Measurements from ENCODE around the gene NDUFAF8. TPM values are rescaled to one million over a fixed set of nuclear protein-coding genes. Genes with fewer than 3 reads are reported as not detected.

The NDUFAF8 gene
- total RNA-seq, 3 donors from 2014 or later: 24.5 to 31.6 (median 31.2) TPM

DNA sequence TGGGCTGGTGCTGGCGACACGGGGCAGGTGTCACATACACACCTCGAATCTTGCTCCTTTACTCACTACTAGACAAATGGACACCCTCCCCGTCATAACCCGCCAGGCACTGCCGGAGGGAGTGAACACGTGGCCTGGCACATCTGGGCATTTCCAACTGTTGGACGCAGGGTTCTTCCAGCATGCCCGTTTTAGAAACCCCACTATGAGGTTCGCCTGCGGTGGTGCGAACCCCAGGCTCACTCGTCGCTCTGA, 9.5 kb upstream of the NDUFAF8 start:
- TF ChIP-seq, protein P1, sequence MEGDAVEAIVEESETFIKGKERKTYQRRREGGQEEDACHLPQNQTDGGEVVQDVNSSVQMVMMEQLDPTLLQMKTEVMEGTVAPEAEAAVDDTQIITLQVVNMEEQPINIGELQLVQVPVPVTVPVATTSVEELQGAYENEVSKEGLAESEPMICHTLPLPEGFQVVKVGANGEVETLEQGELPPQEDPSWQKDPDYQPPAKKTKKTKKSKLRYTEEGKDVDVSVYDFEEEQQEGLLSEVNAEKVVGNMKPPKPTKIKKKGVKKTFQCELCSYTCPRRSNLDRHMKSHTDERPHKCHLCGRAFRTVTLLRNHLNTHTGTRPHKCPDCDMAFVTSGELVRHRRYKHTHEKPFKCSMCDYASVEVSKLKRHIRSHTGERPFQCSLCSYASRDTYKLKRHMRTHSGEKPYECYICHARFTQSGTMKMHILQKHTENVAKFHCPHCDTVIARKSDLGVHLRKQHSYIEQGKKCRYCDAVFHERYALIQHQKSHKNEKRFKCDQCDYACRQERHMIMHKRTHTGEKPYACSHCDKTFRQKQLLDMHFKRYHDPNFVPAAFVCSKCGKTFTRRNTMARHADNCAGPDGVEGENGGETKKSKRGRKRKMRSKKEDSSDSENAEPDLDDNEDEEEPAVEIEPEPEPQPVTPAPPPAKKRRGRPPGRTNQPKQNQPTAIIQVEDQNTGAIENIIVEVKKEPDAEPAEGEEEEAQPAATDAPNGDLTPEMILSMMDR (IDR thresholded peaks at IDR 0.05): no peak
- intact Hi-C loops (cut with DNase I, micrococcal nuclease): no loop called here
- no peaks in the 10 kb centered on the region for H3K9me3 ChIP-seq
- ATAC-seq (no peak), DNase-seq (no peak)
- peaks cover 2% of the 10 kb centered on the region for H3K36me3 ChIP-seq (ENCODE audit: low read depth)
- no peak overlapping the region for H3K4me3 ChIP-seq
- no peaks in the 10 kb centered on the region for H3K4me1 ChIP-seq (ENCODE audit: low read depth)

DNA sequence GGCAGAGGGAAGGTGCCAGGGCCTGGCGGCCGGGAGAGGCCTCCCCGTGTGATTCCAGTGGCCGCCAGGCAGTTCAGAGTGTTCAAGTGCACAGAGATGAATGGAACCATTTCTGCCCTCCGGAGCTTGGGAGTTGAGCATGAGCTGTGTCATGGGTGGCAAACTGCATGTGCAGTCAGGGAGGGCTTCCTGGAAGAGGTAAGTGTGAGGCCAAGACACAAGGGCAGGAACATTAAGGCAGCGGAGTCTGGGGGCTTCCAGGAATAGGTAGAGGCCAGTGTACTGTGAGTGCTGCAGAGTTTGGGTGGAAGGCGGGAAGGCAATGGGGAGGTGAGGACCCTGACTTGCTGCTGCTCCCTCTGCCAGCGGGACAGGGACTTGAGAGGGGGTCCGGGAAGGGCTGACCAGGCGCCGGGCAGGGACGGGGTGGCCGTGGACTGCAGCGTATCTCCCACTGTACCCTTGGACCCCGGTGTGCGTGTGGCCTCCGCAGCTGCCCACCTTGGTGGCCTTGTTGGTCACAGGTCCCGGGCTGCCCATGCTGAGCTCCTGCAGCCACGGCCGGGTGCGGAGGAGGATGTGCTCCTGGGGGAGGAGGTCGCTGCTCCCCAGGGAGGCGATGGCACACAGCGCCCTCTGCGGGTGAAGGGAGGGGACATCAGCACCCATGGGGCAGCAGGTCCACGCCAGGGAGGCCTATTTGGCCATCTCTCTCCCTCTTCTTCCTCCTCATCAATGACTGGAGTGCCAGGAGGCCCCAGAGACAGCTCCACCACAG, 8.9 kb upstream of the NDUFAF8 start:
- peaks cover 2% of the 10 kb centered on the region for H3K36me3 ChIP-seq (ENCODE audit: low read depth)
- ATAC-seq: peak; percentile 48
- DNase-seq: peak in 1 of 3 donors; percentile 48
- no peaks in the 10 kb centered on the region for H3K4me1 ChIP-seq (ENCODE audit: low read depth)
- intact Hi-C loops (cut with DNase I, micrococcal nuclease): no loop called here
- TF ChIP-seq, protein P1 (IDR thresholded peaks at IDR 0.05): no peak
- no peaks in the 10 kb centered on the region for H3K9me3 ChIP-seq
- H3K4me3 ChIP-seq: no peak overlapping the region

DNA sequence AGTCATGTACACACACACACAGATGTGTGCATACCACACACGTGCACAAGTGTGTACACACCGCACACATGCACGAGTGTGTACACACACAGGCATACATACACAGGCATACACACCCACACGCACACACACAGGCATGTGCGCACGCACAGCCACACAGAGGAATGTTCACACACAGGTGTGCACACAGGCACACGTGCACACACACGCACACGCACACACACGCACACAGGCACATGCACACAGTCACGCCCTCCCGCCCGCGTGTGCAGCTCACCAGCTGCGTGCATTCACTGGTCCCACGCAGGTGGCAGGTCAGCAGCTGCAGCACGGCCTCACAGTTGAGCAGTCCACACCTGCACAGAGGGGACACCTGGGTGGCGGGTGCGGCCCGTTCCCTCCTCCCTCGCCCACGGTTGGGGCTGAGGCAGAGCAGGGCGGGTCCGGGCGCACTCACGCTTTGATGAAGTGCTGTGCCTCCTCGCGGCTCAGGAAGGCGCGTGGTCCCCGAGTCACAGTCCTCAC, 7.9 kb upstream of the NDUFAF8 start:
- Histone ChIP-seq H3K36me3 (ENCODE audit: low read depth) (peaks cover 2% of the 10 kb centered on the region), H3K9me3 (no peaks in the 10 kb centered on the region), H3K4me1 (ENCODE audit: low read depth) (no peaks in the 10 kb centered on the region), H3K4me3 (no peak overlapping the region)
- TF ChIP-seq, protein P1 (IDR thresholded peaks at IDR 0.05): no peak
- intact Hi-C loops (cut with DNase I, micrococcal nuclease): no loop called here
- DNase-seq (peak in 1 of 3 donors; percentile 52), ATAC-seq (no peak)

GRCh38 chr17:81231766-81232581, 7.1 kb upstream of the NDUFAF8 start:
- peaks cover 2% of the 10 kb centered on the region for H3K36me3 ChIP-seq (ENCODE audit: low read depth)
- DNase-seq (peak in 1 of 3 donors; percentile 49), ATAC-seq (no peak)
- no peak overlapping the region for H3K4me3 ChIP-seq
- H3K4me1 ChIP-seq (ENCODE audit: low read depth): no peaks in the 10 kb centered on the region
- TF ChIP-seq, protein P1 (IDR thresholded peaks at IDR 0.05): no peak
- no peaks in the 10 kb centered on the region for H3K9me3 ChIP-seq
- intact Hi-C loops (cut with DNase I, micrococcal nuclease): no loop called here

DNA sequence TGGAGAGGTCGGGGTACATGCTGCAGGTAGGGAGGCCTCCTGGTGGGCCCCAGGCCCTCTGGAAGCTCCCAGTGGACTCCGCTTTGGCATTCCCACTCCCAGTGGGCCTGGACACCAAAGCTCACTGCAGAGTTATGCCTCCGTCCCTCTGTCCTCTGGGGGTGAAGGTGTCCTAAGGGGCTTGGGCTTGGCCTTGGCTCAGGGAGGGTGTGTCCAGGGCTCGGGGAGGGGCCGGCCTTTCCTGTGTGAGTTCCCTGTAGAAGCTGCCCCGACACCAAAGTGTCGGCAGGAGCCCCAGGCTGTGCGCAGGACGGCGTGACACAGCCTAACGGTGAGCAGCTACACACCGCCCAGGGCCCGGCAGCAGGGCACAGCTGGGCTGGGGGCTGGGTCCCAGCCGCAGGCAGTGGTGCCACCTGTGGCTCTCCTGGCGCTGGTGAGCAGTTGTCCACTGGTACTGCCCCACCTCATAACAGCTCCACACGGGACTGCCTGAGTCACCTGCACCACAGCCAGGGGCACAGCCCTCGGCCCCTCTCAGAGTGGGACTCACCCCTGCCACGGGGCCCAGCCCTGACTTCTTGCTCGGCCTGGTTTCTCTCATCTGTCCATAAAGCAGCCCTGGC, 6.4 kb upstream of the NDUFAF8 start:
- H3K36me3 ChIP-seq (ENCODE audit: low read depth): peaks cover 2% of the 10 kb centered on the region
- H3K4me1 ChIP-seq (ENCODE audit: low read depth): peaks cover 4% of the 10 kb centered on the region
- ATAC-seq: no peak
- intact Hi-C loops (cut with DNase I, micrococcal nuclease): no loop called here
- no peaks in the 10 kb centered on the region for H3K9me3 ChIP-seq
- H3K4me3 ChIP-seq: no peak overlapping the region
- TF ChIP-seq, protein P1 (IDR thresholded peaks at IDR 0.05): no peak
- DNase-seq: peak in 1 of 3 donors; percentile 37
